ENCODE measurements around the gene HHEX. TPM values are rescaled to one million over a fixed set of nuclear protein-coding genes. Genes with fewer than 3 reads are reported as not detected.

HHEX gene
- total RNA-seq, 1 donor from 2014 or later = not detected

GRCh38 chr10:92695679-92696605, 6.2 kb downstream of the HHEX start:
- H3K9ac ChIP-seq (ENCODE audit: low read length) = peak overlapping the region; percentile 69
- no peaks in the 10 kb centered on the region for H3K79me2 ChIP-seq (ENCODE audit: insufficient read depth, low read length)
- peak overlapping the region; percentile 85 for H3K4me2 ChIP-seq (ENCODE audit: low read length)
- Mint-ChIP-seq H3K27me3 (ENCODE audit: low read depth, unreplicated experiment) (peaks cover 59% of the 10 kb centered on the region), H3K4me1 (ENCODE audit: low read depth, unreplicated experiment) (peaks cover 5% of the 10 kb centered on the region), H3K4me3 (ENCODE audit: unreplicated experiment) (peak overlapping the region; percentile 69), H3K27ac (ENCODE audit: unreplicated experiment) (peak overlapping the region; percentile 69), H3K9me3 (ENCODE audit: unreplicated experiment) (peaks cover 6% of the 10 kb centered on the region), H3K36me3 (ENCODE audit: low read depth, unreplicated experiment) (no peaks in the 10 kb centered on the region)
- peaks cover 4% of the 10 kb centered on the region for H3K4me1 ChIP-seq (ENCODE audit: insufficient read depth, low read length)
- peaks cover 27% of the 10 kb centered on the region for H3K27me3 ChIP-seq (ENCODE audit: insufficient read depth, low read length)
- no peak for TF ChIP-seq EZH2 (IDR thresholded peaks at IDR 0.05; ENCODE audit: insufficient read depth, low read length)
- no peak for TF ChIP-seq CTCF (IDR thresholded peaks at IDR 0.05; ENCODE audit: insufficient read depth, low read depth, low read length)
- FAIRE-seq (no peak), DNase-seq (ENCODE audit: low read depth) (peak; percentile 49)
- peak overlapping the region; percentile 84 for H2AFZ ChIP-seq (ENCODE audit: low read depth, low read length)
- no peaks in the 10 kb centered on the region for H3K9me3 ChIP-seq (ENCODE audit: insufficient read depth, low read depth, low read length)
- no peaks in the 10 kb centered on the region for H4K20me1 ChIP-seq (ENCODE audit: insufficient read depth, low read length)
- peak overlapping the region; percentile 55 for H3K4me3 ChIP-seq (ENCODE audit: insufficient read depth, low read depth, low read length)
- H3K27ac ChIP-seq (ENCODE audit: low read depth, low read length) = peak overlapping the region; percentile 27
- H3K36me3 ChIP-seq (ENCODE audit: insufficient read depth, low read length) = no peaks in the 10 kb centered on the region

GRCh38 chr10:92696606-92697383, 7.0 kb downstream of the HHEX start:
- no peak for TF ChIP-seq CTCF (IDR thresholded peaks at IDR 0.05; ENCODE audit: insufficient read depth, low read depth, low read length)
- TF ChIP-seq EZH2 (IDR thresholded peaks at IDR 0.05; ENCODE audit: insufficient read depth, low read length) = no peak
- H3K27me3 Mint-ChIP-seq (ENCODE audit: low read depth, unreplicated experiment) = peaks cover 60% of the 10 kb centered on the region
- Histone ChIP-seq H3K27me3 (ENCODE audit: insufficient read depth, low read length) (peaks cover 24% of the 10 kb centered on the region), H3K9ac (ENCODE audit: low read length) (no peak overlapping the region), H2AFZ (ENCODE audit: low read depth, low read length) (peak overlapping the region; percentile 75), H3K4me3 (ENCODE audit: insufficient read depth, low read depth, low read length) (no peak overlapping the region), H3K4me1 (ENCODE audit: insufficient read depth, low read length) (peaks cover 3% of the 10 kb centered on the region), H4K20me1 (ENCODE audit: insufficient read depth, low read length) (no peaks in the 10 kb centered on the region), H3K79me2 (ENCODE audit: insufficient read depth, low read length) (no peaks in the 10 kb centered on the region), H3K4me2 (ENCODE audit: low read length) (peak overlapping the region; percentile 85), H3K27ac (ENCODE audit: low read depth, low read length) (no peak overlapping the region), H3K36me3 (ENCODE audit: insufficient read depth, low read length) (no peaks in the 10 kb centered on the region), H3K9me3 (ENCODE audit: insufficient read depth, low read depth, low read length) (no peaks in the 10 kb centered on the region)
- no peak for FAIRE-seq
- H3K9me3 Mint-ChIP-seq (ENCODE audit: unreplicated experiment) = peaks cover 4% of the 10 kb centered on the region
- H3K27ac Mint-ChIP-seq (ENCODE audit: unreplicated experiment) = no peak overlapping the region
- H3K36me3 Mint-ChIP-seq (ENCODE audit: low read depth, unreplicated experiment) = no peaks in the 10 kb centered on the region
- DNase-seq (ENCODE audit: low read depth) = no peak
- peaks cover 5% of the 10 kb centered on the region for H3K4me1 Mint-ChIP-seq (ENCODE audit: low read depth, unreplicated experiment)
- H3K4me3 Mint-ChIP-seq (ENCODE audit: unreplicated experiment) = peak overlapping the region; percentile 54

Measured in astrocyte (in vitro differentiated cells and primary cell).